ENCODE data around the gene ZNRF1.

Gene ZNRF1

GRCh38 chr16:74982256-74982655, 16.6 kb upstream of the ZNRF1 start:
- no peak overlapping the region for H3K14ac ChIP-seq (ENCODE audit: low read length)
- no peak overlapping the region for H3K23ac ChIP-seq (ENCODE audit: low read length)
- no peak overlapping the region for H3K18ac ChIP-seq (ENCODE audit: low read length)
- H2BK5ac ChIP-seq (ENCODE audit: low read depth, low read length, poor library complexity) = no peak overlapping the region
- peaks cover 6% of the 10 kb centered on the region for H3K79me1 ChIP-seq (ENCODE audit: low read length)
- peaks cover 6% of the 10 kb centered on the region for H3K79me2 ChIP-seq (ENCODE audit: control insufficient read depth, insufficient read depth, low read length, poor library complexity)
- peaks cover 3% of the 10 kb centered on the region for H3K9me3 ChIP-seq (ENCODE audit: insufficient read depth, low read depth, low read length)
- H4K8ac ChIP-seq (ENCODE audit: low read depth, low read length) = no peak overlapping the region
- no CpG with 5 or more reads among the region's 1 CpG for WGBS (ENCODE audit: extremely low coverage, insufficient coverage, insufficient read length)
- no peak overlapping the region for H2AK5ac ChIP-seq (ENCODE audit: low read length)
- H3K36me3 ChIP-seq (ENCODE audit: control insufficient read depth in 1 of 2, insufficient read depth in 2 of 2, low read length in 2 of 2) = peaks cover 3 to 6% of the 10 kb centered on the region in 2 experiments
- H2BK120ac ChIP-seq (ENCODE audit: insufficient read depth, low read length, poor library complexity) = no peak overlapping the region
- H3K4me1 ChIP-seq (ENCODE audit: control insufficient read depth in 1 of 2, insufficient read depth in 2 of 2, low read length in 2 of 2) = peaks cover 2 to 4% of the 10 kb centered on the region in 2 experiments
- no peak overlapping the region for H4K91ac ChIP-seq (ENCODE audit: low read depth, low read length)
- no peak overlapping the region for H3K4me3 ChIP-seq (ENCODE audit: low read depth, low read length)
- H4K12ac ChIP-seq (ENCODE audit: low read depth, low read length) = no peak overlapping the region
- H3K4ac ChIP-seq (ENCODE audit: low read depth, low read length) = no peak overlapping the region
- DNase-seq = no peak
- no peak overlapping the region for H3K27ac ChIP-seq (ENCODE audit: low read depth, low read length)
- H3K27me3 ChIP-seq (ENCODE audit: insufficient read depth, low read length) = no peaks in the 10 kb centered on the region
- no peak overlapping the region for H3K9ac ChIP-seq (ENCODE audit: low read length)
- H2AFZ ChIP-seq (ENCODE audit: insufficient read depth, low read length, poor library complexity) = no peak overlapping the region
- H2BK12ac ChIP-seq (ENCODE audit: low read length) = no peak overlapping the region
- no peak overlapping the region for H3K4me2 ChIP-seq (ENCODE audit: low read length)

GRCh38 chr16:74984194-74984528, 14.7 kb upstream of the ZNRF1 start:
- peak overlapping the region; percentile 80 for H4K8ac ChIP-seq (ENCODE audit: low read depth, low read length)
- peaks cover 2 to 4% of the 10 kb centered on the region in 2 experiments for H3K4me1 ChIP-seq (ENCODE audit: control insufficient read depth in 1 of 2, insufficient read depth in 2 of 2, low read length in 2 of 2)
- H3K79me1 ChIP-seq (ENCODE audit: low read length) = peaks cover 6% of the 10 kb centered on the region
- no peak overlapping the region for H2BK12ac ChIP-seq (ENCODE audit: low read length)
- H3K9me3 ChIP-seq (ENCODE audit: insufficient read depth, low read depth, low read length) = peaks cover 3% of the 10 kb centered on the region
- H2BK5ac ChIP-seq (ENCODE audit: low read depth, low read length, poor library complexity) = no peak overlapping the region
- H3K4me3 ChIP-seq (ENCODE audit: low read depth, low read length) = peak overlapping the region; percentile 96
- H2AK5ac ChIP-seq (ENCODE audit: low read length) = peak overlapping the region; percentile 14
- peak overlapping the region; percentile 96 for H3K4ac ChIP-seq (ENCODE audit: low read depth, low read length)
- H2BK120ac ChIP-seq (ENCODE audit: insufficient read depth, low read length, poor library complexity) = no peak overlapping the region
- WGBS (ENCODE audit: extremely low coverage, insufficient coverage, insufficient read length) = no CpG with 5 or more reads among the region's 13 CpGs
- H3K79me2 ChIP-seq (ENCODE audit: control insufficient read depth, insufficient read depth, low read length, poor library complexity) = peaks cover 6% of the 10 kb centered on the region
- peaks cover 2 to 3% of the 10 kb centered on the region in 2 experiments for H3K36me3 ChIP-seq (ENCODE audit: control insufficient read depth in 1 of 2, insufficient read depth in 2 of 2, low read length in 2 of 2)
- no peak overlapping the region for H3K23ac ChIP-seq (ENCODE audit: low read length)
- H3K9ac ChIP-seq (ENCODE audit: low read length) = peak overlapping the region; percentile 83
- H4K91ac ChIP-seq (ENCODE audit: low read depth, low read length) = no peak overlapping the region
- H3K18ac ChIP-seq (ENCODE audit: low read length) = peak overlapping the region; percentile 27
- no peak overlapping the region for H3K27ac ChIP-seq (ENCODE audit: low read depth, low read length)
- peak overlapping the region; percentile 58 for H2AFZ ChIP-seq (ENCODE audit: insufficient read depth, low read length, poor library complexity)
- H4K12ac ChIP-seq (ENCODE audit: low read depth, low read length) = peak overlapping the region; percentile 45
- peak overlapping the region; percentile 98 for H3K4me2 ChIP-seq (ENCODE audit: low read length)
- no peak for DNase-seq
- peak overlapping the region; percentile 86 for H3K14ac ChIP-seq (ENCODE audit: low read length)
- H3K27me3 ChIP-seq (ENCODE audit: insufficient read depth, low read length) = no peaks in the 10 kb centered on the region

DNA sequence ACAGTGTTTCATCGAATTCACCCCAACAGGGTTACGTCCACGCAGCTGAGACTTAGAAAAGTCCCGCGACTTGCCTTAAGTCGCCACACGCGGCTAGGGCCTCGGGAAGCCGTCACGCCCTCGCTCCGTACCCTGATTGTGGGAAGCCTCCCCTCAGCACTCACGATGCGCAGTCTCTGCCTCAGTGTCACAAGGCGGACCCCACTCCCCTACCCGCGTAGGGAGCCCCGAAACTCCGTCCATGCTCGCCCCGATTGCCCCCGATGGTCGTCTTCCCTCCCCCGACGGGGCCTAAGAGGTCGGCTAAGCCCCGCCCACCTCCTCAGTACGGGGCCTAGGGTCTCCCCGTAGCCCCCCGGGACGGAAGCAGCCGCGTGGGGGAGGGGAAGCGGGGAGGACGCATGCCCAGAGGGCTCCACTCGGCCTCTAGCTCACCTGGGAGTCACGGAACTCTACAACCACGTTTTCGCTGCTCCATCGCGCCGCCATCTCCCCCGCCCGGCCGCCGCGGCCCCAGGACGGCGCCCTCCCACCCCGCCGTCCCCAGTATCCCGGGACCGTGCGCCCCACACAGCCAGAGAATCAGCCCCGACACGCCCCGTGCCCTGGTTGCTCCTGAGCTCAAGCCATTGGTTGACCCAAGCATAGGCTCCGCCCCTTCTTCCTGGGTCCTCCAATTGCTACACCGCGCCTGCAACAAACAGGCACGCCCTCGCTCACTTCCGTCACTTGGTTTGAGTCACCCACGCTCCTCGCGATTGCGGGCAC, 14.1 kb upstream of the ZNRF1 start, which contains the start of gene WDR59:
WDR59 (minus strand) TSS at position 595 of the 768 bp plus-strand sequence; CDS start at position 489, 106 bp downstream.
- WGBS (ENCODE audit: extremely low coverage, insufficient coverage, insufficient read length) = no CpG with 5 or more reads among the region's 68 CpGs
- H3K4ac ChIP-seq (ENCODE audit: low read depth, low read length) = peak within 1 kb of the TSS; percentile 96

GRCh38 chr16:74987027-74987681, 11.7 kb upstream of the ZNRF1 start:
- H3K4me3 ChIP-seq (ENCODE audit: low read depth, low read length) = no peak overlapping the region
- no peak overlapping the region for H4K91ac ChIP-seq (ENCODE audit: low read depth, low read length)
- no peak overlapping the region for H3K9ac ChIP-seq (ENCODE audit: low read length)
- no peak overlapping the region for H2AK5ac ChIP-seq (ENCODE audit: low read length)
- H2BK12ac ChIP-seq (ENCODE audit: low read length) = no peak overlapping the region
- H3K4me2 ChIP-seq (ENCODE audit: low read length) = no peak overlapping the region
- no peak overlapping the region for H3K4ac ChIP-seq (ENCODE audit: low read depth, low read length)
- no peak overlapping the region for H3K14ac ChIP-seq (ENCODE audit: low read length)
- H3K9me3 ChIP-seq (ENCODE audit: insufficient read depth, low read depth, low read length) = peaks cover 3% of the 10 kb centered on the region
- no peaks in the 10 kb centered on the region for H3K27me3 ChIP-seq (ENCODE audit: insufficient read depth, low read length)
- WGBS (ENCODE audit: extremely low coverage, insufficient coverage, insufficient read length) = no CpG with 5 or more reads among the region's 8 CpGs
- H2AFZ ChIP-seq (ENCODE audit: insufficient read depth, low read length, poor library complexity) = no peak overlapping the region
- H3K36me3 ChIP-seq (ENCODE audit: control insufficient read depth in 1 of 2, insufficient read depth in 2 of 2, low read length in 2 of 2) = peaks cover 2 to 3% of the 10 kb centered on the region in 2 experiments
- H3K18ac ChIP-seq (ENCODE audit: low read length) = no peak overlapping the region
- peak; percentile 85 to 95 for DNase-seq
- peaks cover 6% of the 10 kb centered on the region for H3K79me1 ChIP-seq (ENCODE audit: low read length)
- peaks cover 6% of the 10 kb centered on the region for H3K79me2 ChIP-seq (ENCODE audit: control insufficient read depth, insufficient read depth, low read length, poor library complexity)
- H2BK120ac ChIP-seq (ENCODE audit: insufficient read depth, low read length, poor library complexity) = no peak overlapping the region
- no peak overlapping the region for H3K27ac ChIP-seq (ENCODE audit: low read depth, low read length)
- H3K4me1 ChIP-seq (ENCODE audit: control insufficient read depth in 1 of 2, insufficient read depth in 2 of 2, low read length in 2 of 2) = peaks cover 2 to 4% of the 10 kb centered on the region in 2 experiments
- no peak overlapping the region for H2BK5ac ChIP-seq (ENCODE audit: low read depth, low read length, poor library complexity)
- H4K12ac ChIP-seq (ENCODE audit: low read depth, low read length) = no peak overlapping the region
- H4K8ac ChIP-seq (ENCODE audit: low read depth, low read length) = no peak overlapping the region
- H3K23ac ChIP-seq (ENCODE audit: low read length) = no peak overlapping the region

More for the DNA sequence above, 14.1 kb upstream of the ZNRF1 start, which contains the start of gene WDR59:
- Histone ChIP-seq H2BK5ac (ENCODE audit: low read depth, low read length, poor library complexity) (peak within 1 kb of the TSS; percentile 69), H4K91ac (ENCODE audit: low read depth, low read length) (peak within 1 kb of the TSS; percentile 71), H4K12ac (ENCODE audit: low read depth, low read length) (peak within 1 kb of the TSS; percentile 45), H3K18ac (ENCODE audit: low read length) (peak within 1 kb of the TSS; percentile 27), H2BK12ac (ENCODE audit: low read length) (no peak within 1 kb of the TSS), H3K4me1 (ENCODE audit: control insufficient read depth in 1 of 2, insufficient read depth in 2 of 2, low read length in 2 of 2) (peaks cover 2 to 4% of the 10 kb centered on the region in 2 experiments), H3K27me3 (ENCODE audit: insufficient read depth, low read length) (no peaks in the 10 kb centered on the region), H3K23ac (ENCODE audit: low read length) (no peak within 1 kb of the TSS), H4K8ac (ENCODE audit: low read depth, low read length) (peak within 1 kb of the TSS; percentile 80), H2BK120ac (ENCODE audit: insufficient read depth, low read length, poor library complexity) (peak within 1 kb of the TSS; percentile 58), H3K27ac (ENCODE audit: low read depth, low read length) (no peak within 1 kb of the TSS), H3K79me1 (ENCODE audit: low read length) (peaks cover 6% of the 10 kb centered on the region), H3K36me3 (ENCODE audit: control insufficient read depth in 1 of 2, insufficient read depth in 2 of 2, low read length in 2 of 2) (peaks cover 2 to 3% of the 10 kb centered on the region in 2 experiments), H3K79me2 (ENCODE audit: control insufficient read depth, insufficient read depth, low read length, poor library complexity) (peaks cover 6% of the 10 kb centered on the region), H3K4me2 (ENCODE audit: low read length) (peak within 1 kb of the TSS; percentile 98), H2AK5ac (ENCODE audit: low read length) (peak within 1 kb of the TSS; percentile 14), H3K4me3 (ENCODE audit: low read depth, low read length) (peak within 1 kb of the TSS; percentile 96), H2AFZ (ENCODE audit: insufficient read depth, low read length, poor library complexity) (peak within 1 kb of the TSS; percentile 58), H3K9ac (ENCODE audit: low read length) (peak within 1 kb of the TSS; percentile 83), H3K14ac (ENCODE audit: low read length) (peak within 1 kb of the TSS; percentile 86), H3K9me3 (ENCODE audit: insufficient read depth, low read depth, low read length) (peaks cover 3% of the 10 kb centered on the region)
- peak; percentile 100 for DNase-seq
